Measurements from ENCODE around the gene CDC42BPA. TPM values are rescaled to one million over a fixed set of nuclear protein-coding genes. Genes with fewer than 3 reads are reported as not detected.

CDC42BPA gene
- total RNA-seq, 1 experiment from 2014 or later = 30.1 TPM

DNA sequence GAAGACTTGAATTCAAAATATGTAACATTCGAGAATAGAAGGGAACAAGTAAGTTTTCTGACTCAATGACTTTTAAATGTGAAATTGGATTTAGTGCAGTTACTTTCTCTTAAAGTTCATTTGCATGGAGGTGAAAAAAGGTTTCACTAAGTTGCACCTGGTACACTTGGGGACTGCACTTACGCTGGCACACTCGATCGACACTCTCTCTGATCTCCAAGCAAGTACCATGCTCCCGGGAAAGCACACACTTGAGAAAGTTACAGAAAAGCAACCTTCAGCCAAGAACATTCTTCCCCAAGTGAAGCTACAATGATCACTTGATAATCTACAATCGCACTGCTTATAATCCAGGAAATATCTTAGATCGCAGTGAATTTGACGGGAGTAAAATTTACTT, 315.1 kb downstream of the CDC42BPA start:
- H2AK5ac ChIP-seq (ENCODE audit: insufficient read length, low read length) = no peak overlapping the region
- DNase-seq = no peak
- H2BK120ac ChIP-seq (ENCODE audit: low read depth, low read length, poor library complexity, severe bottlenecking) = no peak overlapping the region
- no peak overlapping the region for H3K18ac ChIP-seq (ENCODE audit: insufficient read length, low read depth, low read length)
- no CpG with 5 or more reads among the region's 8 CpGs for WGBS (ENCODE audit: extremely low coverage, insufficient read length, low lambda C conversion rate)
- H3K27me3 Mint-ChIP-seq (ENCODE audit: low read depth) = no peaks in the 10 kb centered on the region
- no peak overlapping the region for H3K14ac ChIP-seq (ENCODE audit: insufficient read depth, low read length)
- no peak overlapping the region for H2BK12ac ChIP-seq (ENCODE audit: insufficient read length, low read depth, low read length)
- H3K27ac ChIP-seq (ENCODE audit: insufficient read length, low read depth, low read length) = no peak overlapping the region
- H3K56ac ChIP-seq (ENCODE audit: insufficient read length, low read depth, low read length) = no peak overlapping the region
- H2BK15ac ChIP-seq (ENCODE audit: low read depth, low read length) = no peak overlapping the region
- H3K79me2 ChIP-seq (ENCODE audit: insufficient read depth, low read length) = no peaks in the 10 kb centered on the region
- H4K5ac ChIP-seq (ENCODE audit: insufficient read length, low read depth, low read length) = no peak overlapping the region
- no peak overlapping the region for H2AFZ ChIP-seq (ENCODE audit: low read length)
- H3K9me3 Mint-ChIP-seq = peaks cover 0 to 4% of the 10 kb centered on the region in 2 experiments; a peak in 1 of 5 replicates
- H3K27me3 ChIP-seq (ENCODE audit: insufficient read depth, low read length) = no peaks in the 10 kb centered on the region
- no peaks in the 10 kb centered on the region for H3K23me2 ChIP-seq (ENCODE audit: insufficient read length, low read depth, low read length, poor library complexity, severe bottlenecking)
- no peaks in the 10 kb centered on the region for H4K20me1 ChIP-seq (ENCODE audit: control insufficient read depth, insufficient read depth, insufficient read length)
- H3K4ac ChIP-seq (ENCODE audit: low read depth, low read length) = no peak overlapping the region
- H3K9ac ChIP-seq (ENCODE audit: extremely low read depth, insufficient read length, low read length) = no peak overlapping the region
- H3K4me3 Mint-ChIP-seq = no peak overlapping the region
- no peak overlapping the region for H3K4me2 ChIP-seq (ENCODE audit: insufficient read depth, insufficient read length, low read length)
- no peak overlapping the region for H4K8ac ChIP-seq (replicated peaks; ENCODE audit: insufficient read length, low read depth, low read length)
- H3K79me1 ChIP-seq (ENCODE audit: insufficient read depth, low read depth, low read length, poor library complexity, severe bottlenecking) = no peaks in the 10 kb centered on the region
- H4K91ac ChIP-seq (ENCODE audit: insufficient read length, low read depth, low read length) = no peak overlapping the region
- no peak overlapping the region for H2BK20ac ChIP-seq (ENCODE audit: low read depth, low read length, poor library complexity, severe bottlenecking)
- no peak for TF ChIP-seq CTCF (conservative IDR thresholded peaks at IDR 0.05)
- no peak overlapping the region for H3T11ph ChIP-seq (ENCODE audit: low read length)
- H3K4me1 ChIP-seq (ENCODE audit: insufficient read depth, low read length) = no peaks in the 10 kb centered on the region
- H3K27ac Mint-ChIP-seq = 0 out of 7 replicates have a peak overlapping the region, but pooled peaks of 1 of the 3 experiments have one; percentile 14
- no peak overlapping the region for H2BK5ac ChIP-seq (ENCODE audit: insufficient read length, low read length)
- peaks cover 4 to 13% (median 10%) of the 10 kb centered on the region in 3 experiments; a peak in 6 of 7 replicates for H3K36me3 Mint-ChIP-seq (ENCODE audit: insufficient read depth in 1 of 3, low read depth in 3 of 3)
- no peaks in the 10 kb centered on the region for H3K4me1 Mint-ChIP-seq
- no peak overlapping the region for H3K23ac ChIP-seq (ENCODE audit: insufficient read length, low read depth, low read length)
- H3K9me3 ChIP-seq (ENCODE audit: control insufficient read depth, low read depth, low read length) = no peaks in the 10 kb centered on the region

All from H9 (cell line).